Effector CD4-positive, alpha-beta T cell (primary cell): ENCODE data around the gene CHP2.
"Not testable (repeated sequence)": the region's sequence is repeated elsewhere in the genome, so short reads cannot be mapped to it uniquely, and the experiment has no call there.

ENCODE experiments used
- DNase-seq: peaks from one replicate; pipeline ENCODE4 v3.0.0-alpha.2; 2020

Gene CHP2

GRCh38 chr16:23748630-23749029 lies 6.2 kb upstream of the CHP2 start:
- DNase-seq, result no peak

GRCh38 chr16:23751053-23751452 lies 3.8 kb upstream of the CHP2 start:
- not testable (repeated sequence) for DNase-seq

GRCh38 chr16:23753908-23754593 lies 775 bp upstream of the CHP2 start:
- DNase-seq, result no peak

- no peak for DNase-seq
Measured at GRCh38 chr16:23755484-23755809, 621 bp downstream of the CHP2 start.

- no peak for DNase-seq
Measured at GRCh38 chr16:23757116-23757515, 2.3 kb downstream of the CHP2 start.

GRCh38 chr16:23757937-23758619 lies 3.3 kb downstream of the CHP2 start:
- no peak for DNase-seq

- DNase-seq, result no peak
Measured at GRCh38 chr16:23765933-23766332, 11.1 kb downstream of the CHP2 start.

- no peak for DNase-seq
Measured at GRCh38 chr16:23768581-23768980, 13.8 kb downstream of the CHP2 start.

GRCh38 chr16:23771027-23771426 lies 16.2 kb downstream of the CHP2 start:
- DNase-seq, result no peak

GRCh38 chr16:23771642-23772041 lies 16.8 kb downstream of the CHP2 start:
- DNase-seq, result no peak

GRCh38 chr16:23773339-23773738 lies 18.5 kb downstream of the CHP2 start:
- DNase-seq, result no peak

- DNase-seq, result no peak
Measured at GRCh38 chr16:23781176-23781575, 26.4 kb downstream of the CHP2 start.

- DNase-seq, result no peak
Measured at GRCh38 chr16:23784811-23785447, 30.1 kb downstream of the CHP2 start.

GRCh38 chr16:23785842-23786241 lies 31.0 kb downstream of the CHP2 start:
- no peak for DNase-seq

- no peak for DNase-seq
Measured at GRCh38 chr16:23786964-23787561, 32.2 kb downstream of the CHP2 start.

- no peak for DNase-seq
Measured at GRCh38 chr16:23788685-23789084, 33.9 kb downstream of the CHP2 start.

GRCh38 chr16:23795378-23795777 lies 40.6 kb downstream of the CHP2 start:
- no peak for DNase-seq

- no peak for DNase-seq
Measured at GRCh38 chr16:23796941-23797340, 42.1 kb downstream of the CHP2 start.

GRCh38 chr16:23801378-23801777 lies 46.6 kb downstream of the CHP2 start:
- peak; percentile 76 for DNase-seq

GRCh38 chr16:23802776-23803175 lies 48.0 kb downstream of the CHP2 start:
- no peak for DNase-seq

GRCh38 chr16:23803591-23804123 lies 48.8 kb downstream of the CHP2 start:
- DNase-seq, result peak; percentile 65

- no peak for DNase-seq
Measured at GRCh38 chr16:23807028-23807427, 52.2 kb downstream of the CHP2 start.
